ENCODE results near the gene LCN6.
"Not testable (repeated sequence)": the region's sequence is repeated elsewhere in the genome, so short reads cannot be mapped to it uniquely, and the experiment has no call there.

Gene LCN6, protein sequence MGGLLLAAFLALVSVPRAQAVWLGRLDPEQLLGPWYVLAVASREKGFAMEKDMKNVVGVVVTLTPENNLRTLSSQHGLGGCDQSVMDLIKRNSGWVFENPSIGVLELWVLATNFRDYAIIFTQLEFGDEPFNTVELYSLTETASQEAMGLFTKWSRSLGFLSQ

DNA sequence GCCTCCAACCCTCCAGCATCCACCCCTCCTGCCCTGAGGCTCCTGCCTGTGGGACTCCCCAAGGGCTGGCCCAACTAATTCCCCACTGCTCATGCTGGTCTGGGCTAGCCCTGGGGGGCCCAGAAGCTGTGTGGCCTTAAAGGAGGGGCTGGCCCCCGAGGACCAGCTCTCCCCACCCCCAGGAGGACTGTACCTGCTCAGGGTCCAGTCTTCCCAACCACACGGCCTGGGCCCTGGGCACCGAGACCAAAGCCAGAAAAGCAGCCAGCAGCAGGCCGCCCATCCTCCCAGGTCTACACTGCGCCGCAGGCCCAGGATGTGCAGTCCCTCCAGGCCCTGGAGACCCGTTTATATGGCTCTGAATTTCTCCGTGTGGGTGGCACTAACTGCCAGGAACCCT, at the start of gene LCN6:
Gene LCN6, minus strand, starts transcription at position 325 of the 400 bp plus-strand sequence. Its CDS starts 42 bp downstream, at position 283.
- no peak within 1 kb of the TSS for H3K4me3 ChIP-seq (ENCODE audit: low read length)
- DNase-seq (ENCODE audit: low read depth), result no peak
- TF ChIP-seq, protein P1, sequence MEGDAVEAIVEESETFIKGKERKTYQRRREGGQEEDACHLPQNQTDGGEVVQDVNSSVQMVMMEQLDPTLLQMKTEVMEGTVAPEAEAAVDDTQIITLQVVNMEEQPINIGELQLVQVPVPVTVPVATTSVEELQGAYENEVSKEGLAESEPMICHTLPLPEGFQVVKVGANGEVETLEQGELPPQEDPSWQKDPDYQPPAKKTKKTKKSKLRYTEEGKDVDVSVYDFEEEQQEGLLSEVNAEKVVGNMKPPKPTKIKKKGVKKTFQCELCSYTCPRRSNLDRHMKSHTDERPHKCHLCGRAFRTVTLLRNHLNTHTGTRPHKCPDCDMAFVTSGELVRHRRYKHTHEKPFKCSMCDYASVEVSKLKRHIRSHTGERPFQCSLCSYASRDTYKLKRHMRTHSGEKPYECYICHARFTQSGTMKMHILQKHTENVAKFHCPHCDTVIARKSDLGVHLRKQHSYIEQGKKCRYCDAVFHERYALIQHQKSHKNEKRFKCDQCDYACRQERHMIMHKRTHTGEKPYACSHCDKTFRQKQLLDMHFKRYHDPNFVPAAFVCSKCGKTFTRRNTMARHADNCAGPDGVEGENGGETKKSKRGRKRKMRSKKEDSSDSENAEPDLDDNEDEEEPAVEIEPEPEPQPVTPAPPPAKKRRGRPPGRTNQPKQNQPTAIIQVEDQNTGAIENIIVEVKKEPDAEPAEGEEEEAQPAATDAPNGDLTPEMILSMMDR (conservative IDR thresholded peaks at IDR 0.05; ENCODE audit: low read length), result no peak

DNA sequence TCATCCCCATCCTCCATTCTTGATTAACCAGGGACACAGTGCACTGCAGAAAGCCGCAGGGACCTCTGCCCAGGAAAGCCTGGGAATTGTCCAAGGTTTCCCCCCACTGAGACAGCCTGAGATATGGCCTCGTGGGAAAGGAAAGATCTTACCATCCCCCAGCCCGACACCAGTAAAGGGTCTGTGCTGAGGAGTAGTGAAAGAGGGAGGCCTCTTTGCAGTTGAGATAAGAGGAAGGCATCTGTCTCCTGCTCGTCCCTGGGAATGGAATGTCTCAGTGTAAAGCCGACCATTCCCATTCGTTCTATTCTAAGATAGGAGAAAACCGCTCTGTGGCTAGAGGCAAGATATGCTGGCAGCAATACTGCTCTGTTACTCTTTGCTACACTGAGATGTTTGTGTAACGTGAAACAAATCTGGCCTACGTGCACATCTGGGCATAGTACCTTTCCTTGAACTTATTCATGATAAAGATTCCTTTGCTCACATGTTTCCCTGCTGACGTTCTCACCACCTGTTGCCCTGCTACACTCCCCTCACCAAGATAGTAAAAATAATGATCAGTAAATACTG, 48.5 kb upstream of the LCN6 start:
- H3K4me3 ChIP-seq (ENCODE audit: low read length); DNase-seq (ENCODE audit: low read depth): not testable (repeated sequence)

DNA sequence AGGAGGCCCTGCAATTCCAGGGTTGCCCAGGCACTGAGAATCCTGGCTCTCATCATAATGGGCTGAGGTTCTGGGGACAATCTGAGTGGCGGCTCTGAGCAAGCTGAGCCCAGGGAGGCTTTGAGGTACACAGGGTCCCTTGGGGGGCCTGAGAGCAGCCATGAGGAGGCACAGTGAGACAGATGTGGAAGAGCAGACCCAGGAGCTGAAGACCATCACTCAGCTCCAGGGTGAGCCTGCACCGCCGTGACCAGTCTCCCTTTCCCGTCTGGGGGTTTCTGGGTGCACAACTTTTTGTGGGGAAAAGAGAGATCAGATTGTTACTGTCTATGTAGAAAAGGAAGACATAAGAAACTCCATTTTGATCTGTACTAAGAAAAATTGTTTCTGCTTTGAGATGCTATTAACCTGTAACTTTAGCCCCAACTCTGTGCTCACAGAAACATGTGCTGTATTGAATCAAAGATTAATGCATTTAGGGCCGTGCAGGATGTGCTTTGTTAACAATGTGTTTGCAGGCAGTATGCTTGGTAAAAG, 48.0 kb upstream of the LCN6 start, which contains the start of gene CCDC183:
Gene CCDC183, plus strand, starts transcription at position 101 of the 537 bp plus-strand sequence. Its CDS starts 60 bp downstream, at position 161.
- H3K4me3 ChIP-seq (ENCODE audit: low read length), result no peak within 1 kb of the TSS
- no peak for DNase-seq (ENCODE audit: low read depth)
- TF ChIP-seq, protein P1 (conservative IDR thresholded peaks at IDR 0.05; ENCODE audit: low read length), result no peak

DNA sequence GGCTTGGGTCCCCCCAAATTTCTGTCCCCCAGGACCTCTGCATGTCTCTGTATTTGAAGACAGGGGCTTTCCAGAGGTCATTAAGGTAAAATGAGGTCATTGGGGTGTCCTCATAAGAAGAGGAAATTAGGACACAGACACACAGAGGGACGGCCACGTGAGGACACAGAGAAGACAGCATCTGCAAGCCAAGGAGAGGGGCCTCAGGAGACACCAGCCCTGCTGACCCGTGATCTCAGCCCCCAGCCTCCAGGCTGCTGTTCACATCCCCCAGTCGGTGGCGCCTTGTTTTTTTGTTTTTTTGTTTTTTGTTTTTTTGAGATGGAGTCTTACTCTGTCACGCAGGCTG, 46.6 kb upstream of the LCN6 start:
- no peak overlapping the region for H3K4me3 ChIP-seq (ENCODE audit: low read length)
- no peak for DNase-seq (ENCODE audit: low read depth)
- TF ChIP-seq, protein P1 (conservative IDR thresholded peaks at IDR 0.05; ENCODE audit: low read length), result no peak

DNA sequence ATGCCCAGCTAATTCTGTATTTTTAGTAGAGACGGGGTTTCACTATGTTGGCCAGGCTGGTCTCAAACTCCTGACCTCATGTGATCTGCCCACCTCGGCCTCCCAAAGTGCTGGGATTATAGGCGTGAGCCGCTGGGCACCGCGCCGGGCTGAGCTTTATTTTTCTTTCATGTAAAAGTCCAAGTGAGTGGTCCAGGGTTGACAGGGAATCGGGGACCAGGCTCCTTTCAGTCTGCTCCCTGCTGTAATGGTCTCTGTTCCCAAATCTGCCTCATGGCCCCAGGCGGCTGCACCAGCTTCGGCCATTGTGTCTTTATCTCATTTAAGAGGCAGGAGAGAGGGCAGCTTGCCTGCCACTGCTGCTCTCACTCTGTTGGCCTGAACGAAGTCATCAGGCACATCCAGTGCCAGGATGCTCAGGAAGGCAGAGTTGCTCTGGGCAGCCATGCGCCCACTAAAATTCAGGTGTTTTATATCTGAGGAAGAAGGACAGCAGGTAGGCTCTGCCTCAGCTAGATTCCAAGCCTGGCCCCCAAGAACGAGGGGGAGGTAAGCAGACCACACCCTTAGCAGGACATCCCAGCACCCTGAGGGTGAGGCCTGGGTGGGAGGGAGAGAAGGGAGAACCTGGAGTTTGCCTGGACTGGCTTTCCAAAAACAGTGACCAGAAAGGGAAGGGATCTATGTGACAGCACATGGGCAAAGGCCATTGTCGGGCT, 46.1 kb upstream of the LCN6 start:
- no peak for DNase-seq (ENCODE audit: low read depth)
- H3K4me3 ChIP-seq (ENCODE audit: low read length), result no peak overlapping the region

DNA sequence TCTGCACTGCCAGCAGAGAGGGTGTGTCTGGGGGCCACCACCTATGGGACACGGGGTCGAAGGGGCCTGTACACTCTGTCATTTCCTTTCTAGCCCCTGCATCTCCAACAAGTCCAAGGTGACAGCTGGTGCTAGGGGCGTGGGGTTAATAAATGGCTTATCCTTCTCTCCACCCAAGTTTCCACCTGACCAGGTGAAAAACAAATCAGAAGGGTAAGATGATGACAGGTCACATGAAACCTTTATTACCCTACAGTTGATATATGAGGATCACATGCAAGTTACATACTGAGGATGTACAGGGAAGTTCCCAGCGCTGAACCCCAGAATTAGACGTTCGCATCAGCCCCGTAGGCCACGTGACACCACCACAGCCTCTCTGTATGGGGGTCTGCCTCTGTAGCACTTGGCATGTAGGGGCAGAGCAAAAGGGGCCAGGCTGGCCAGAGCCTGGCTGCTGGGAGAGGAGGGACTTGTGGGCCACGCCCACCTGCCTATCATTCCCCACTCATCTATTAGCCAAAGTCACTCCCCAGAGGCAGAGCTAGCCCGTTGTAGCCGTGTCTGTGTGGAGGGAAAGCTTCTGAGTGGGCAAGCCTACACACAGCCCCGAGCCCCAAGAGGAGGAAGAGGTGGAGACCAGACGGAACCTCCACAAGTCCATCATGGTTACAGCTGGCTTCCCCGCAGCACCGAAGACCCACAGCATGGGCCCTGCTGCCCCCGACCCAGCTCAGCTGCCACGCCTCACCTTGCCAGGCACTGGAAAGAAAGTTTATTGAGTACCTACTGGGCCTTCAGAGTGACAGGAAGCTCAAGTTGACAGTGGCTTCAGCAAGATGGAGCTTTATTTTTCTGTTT, 45.0 kb upstream of the LCN6 start:
- TF ChIP-seq, protein P1 (conservative IDR thresholded peaks at IDR 0.05; ENCODE audit: low read length), result no peak
- H3K4me3 ChIP-seq (ENCODE audit: low read length), result no peak overlapping the region
- DNase-seq (ENCODE audit: low read depth), result no peak

More for the DNA sequence above, 46.1 kb upstream of the LCN6 start:
- TF ChIP-seq, protein P1 (conservative IDR thresholded peaks at IDR 0.05; ENCODE audit: low read length), result no peak

All from AG10803 (cell line).